GM18508 (cell line): ENCODE data around the gene SDHAF2.

Experiments
- ATAC-seq: cut with Tn5 transposase; IDR thresholded peaks from one replicate; pipeline ENCODE4 v1.9.1; 2021; ENCODE audit warnings: moderate number of reproducible peaks; ENCODE audit not compliant: insufficient read depth, unreplicated experiment

SDHAF2 gene

DNA sequence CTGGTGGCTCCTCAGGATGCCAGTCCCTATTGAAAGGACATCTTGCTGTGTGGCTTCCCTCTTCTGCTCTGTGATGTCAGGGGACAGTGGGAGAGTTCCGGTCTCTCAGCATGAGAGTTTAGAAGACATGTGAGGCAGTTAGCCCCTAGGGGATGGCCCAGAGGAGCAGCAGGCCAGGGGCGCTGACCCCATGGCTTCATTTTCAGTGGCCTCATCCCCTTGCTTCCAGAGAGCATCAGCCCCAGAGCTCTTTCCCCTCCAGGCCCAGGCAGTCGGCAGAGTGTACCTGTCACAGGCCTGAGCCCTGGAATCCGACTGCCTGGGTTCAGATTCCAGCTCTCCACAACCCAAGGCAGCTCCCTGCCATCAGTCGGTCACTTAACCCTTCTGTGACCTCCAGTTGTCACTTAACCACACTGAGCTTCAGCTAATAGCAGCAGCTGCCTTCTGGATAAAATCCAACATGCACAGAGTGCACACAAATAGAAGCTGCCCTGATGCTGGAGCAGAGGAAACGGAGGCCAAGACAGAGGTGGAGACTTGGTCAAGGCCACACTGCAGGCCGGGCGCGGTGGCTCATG, 64.5 kb downstream of the SDHAF2 start:
- no peak for ATAC-seq

DNA sequence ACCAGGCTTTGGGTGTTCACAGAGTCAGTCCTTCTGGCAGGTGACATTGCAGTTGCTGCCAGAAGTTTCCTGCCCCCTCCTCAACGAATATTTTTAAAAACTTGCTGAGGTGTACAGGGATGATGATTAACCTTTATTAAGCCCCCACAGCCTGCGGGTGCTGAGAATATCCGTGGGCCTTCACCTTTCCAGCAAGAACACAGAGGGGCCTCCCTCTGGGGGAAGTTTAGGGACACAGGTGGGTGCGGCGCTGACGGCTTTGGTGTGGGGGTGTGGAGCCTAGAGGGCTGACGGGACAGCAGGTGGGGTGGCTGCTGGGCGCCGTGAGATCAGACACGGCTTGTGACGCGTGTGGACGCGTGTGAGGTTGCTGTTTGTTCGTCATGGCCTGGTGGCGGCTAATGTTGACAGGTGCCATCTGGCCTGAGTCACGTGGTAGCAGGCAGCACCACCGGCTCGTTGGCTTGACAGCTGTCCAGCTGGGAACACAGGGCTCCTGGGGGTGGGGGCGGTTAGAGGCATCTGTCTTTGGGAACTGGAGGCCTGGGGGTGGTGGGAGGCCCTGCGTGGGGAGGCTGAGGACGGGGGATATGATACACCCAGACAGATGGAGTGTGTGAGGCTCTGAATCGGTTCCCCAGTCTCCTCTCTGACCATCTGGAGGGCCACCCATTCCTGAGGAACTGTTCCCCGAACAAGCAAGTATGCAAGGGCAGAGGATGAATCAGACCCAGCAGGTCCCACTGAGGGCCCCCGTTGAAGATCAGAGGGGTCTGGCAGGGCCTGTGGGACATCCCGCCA, 66.1 kb downstream of the SDHAF2 start:
- no peak for ATAC-seq
